Retinal pigment epithelial cell (primary cell): ENCODE results near the gene NAT8L.

Experiments
- DNase-seq: peaks from one replicate; pipeline ENCODE4 v3.0.0-alpha.2; 2010; ENCODE audit warnings: low read depth
- H3K4me3 ChIP-seq: 2 replicates; pipeline ENCODE4 v1.5.1; 2011; ENCODE audit warnings: mild to moderate bottlenecking, low read length, control low read depth, moderate library complexity
- TF ChIP-seq, protein P1 (sequence below): conservative IDR thresholded peaks from 2 replicates; pipeline ENCODE4 v1.5.1; 2011; ENCODE audit warnings: low read depth, low read length, control low read depth, inconsistent platforms

NAT8L gene

DNA sequence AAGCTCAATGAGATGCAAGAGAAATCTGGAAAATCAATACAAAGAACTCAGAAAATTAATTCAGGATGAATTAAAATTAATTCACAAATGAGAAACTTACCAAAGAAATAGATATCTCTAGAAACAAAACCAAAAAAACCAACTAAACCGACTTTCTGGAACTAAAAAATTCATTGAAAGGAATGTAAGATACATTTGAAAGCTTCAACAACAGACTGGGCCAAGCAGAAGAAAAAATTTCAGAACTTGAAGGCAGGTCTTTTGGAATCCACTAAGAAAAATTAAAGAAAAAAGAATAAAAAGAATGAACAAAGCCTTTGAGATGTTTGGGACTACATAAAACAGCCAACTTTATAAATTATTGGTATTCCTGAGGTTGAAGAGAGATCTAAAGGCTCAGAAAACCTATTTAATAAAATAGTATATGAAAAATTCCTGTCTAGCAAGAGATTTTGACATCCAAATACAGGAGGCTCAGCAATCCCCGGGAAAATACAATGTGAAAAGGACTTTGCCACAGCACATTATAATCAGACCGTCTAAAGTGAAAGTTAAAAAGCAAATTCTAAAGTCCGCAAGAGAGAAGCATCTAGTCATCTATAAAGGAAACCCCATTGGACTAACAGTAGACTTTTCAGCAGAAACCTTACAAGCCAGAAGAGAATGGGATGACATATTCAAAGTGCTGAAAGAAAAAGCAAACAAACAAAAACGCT is 44.2 kb downstream of the NAT8L start:
- TF ChIP-seq, protein P1, sequence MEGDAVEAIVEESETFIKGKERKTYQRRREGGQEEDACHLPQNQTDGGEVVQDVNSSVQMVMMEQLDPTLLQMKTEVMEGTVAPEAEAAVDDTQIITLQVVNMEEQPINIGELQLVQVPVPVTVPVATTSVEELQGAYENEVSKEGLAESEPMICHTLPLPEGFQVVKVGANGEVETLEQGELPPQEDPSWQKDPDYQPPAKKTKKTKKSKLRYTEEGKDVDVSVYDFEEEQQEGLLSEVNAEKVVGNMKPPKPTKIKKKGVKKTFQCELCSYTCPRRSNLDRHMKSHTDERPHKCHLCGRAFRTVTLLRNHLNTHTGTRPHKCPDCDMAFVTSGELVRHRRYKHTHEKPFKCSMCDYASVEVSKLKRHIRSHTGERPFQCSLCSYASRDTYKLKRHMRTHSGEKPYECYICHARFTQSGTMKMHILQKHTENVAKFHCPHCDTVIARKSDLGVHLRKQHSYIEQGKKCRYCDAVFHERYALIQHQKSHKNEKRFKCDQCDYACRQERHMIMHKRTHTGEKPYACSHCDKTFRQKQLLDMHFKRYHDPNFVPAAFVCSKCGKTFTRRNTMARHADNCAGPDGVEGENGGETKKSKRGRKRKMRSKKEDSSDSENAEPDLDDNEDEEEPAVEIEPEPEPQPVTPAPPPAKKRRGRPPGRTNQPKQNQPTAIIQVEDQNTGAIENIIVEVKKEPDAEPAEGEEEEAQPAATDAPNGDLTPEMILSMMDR = no peak

DNA sequence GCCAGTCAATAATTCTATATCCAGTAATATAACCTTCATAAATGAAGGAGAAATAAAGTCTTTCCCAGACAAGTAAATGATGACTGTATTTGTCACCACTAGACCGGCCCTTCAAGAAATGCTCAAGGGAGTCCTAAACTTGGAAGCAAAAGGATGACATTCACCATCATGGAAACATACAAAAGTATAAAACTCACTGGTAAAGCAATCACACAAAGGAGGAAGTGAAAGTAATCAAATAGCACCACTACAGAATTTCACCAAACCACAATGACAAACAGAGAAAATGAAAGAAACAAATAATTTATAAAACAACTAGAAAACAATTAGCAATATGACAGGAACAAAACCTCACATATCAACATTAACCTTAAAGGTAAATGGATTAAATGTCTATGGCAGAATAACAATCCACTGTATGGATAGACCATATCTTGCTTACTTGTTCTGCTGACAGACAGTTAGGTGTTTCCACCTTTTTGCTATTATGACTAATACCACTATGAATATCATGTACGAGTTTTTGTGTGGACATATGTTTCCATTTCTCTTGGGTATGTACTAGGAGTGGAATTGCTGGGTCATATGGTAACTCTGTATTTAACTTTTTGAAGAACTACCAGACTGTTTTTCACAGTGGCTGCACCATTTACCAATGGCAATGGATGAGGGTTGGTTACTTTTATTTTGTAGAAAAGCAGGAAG is 44.9 kb downstream of the NAT8L start:
- TF ChIP-seq, protein P1 = no peak
- no peak for DNase-seq
- no peak overlapping the region for H3K4me3 ChIP-seq

More for the DNA sequence above, 44.2 kb downstream of the NAT8L start:
- no peak for DNase-seq
- no peak overlapping the region for H3K4me3 ChIP-seq

DNA sequence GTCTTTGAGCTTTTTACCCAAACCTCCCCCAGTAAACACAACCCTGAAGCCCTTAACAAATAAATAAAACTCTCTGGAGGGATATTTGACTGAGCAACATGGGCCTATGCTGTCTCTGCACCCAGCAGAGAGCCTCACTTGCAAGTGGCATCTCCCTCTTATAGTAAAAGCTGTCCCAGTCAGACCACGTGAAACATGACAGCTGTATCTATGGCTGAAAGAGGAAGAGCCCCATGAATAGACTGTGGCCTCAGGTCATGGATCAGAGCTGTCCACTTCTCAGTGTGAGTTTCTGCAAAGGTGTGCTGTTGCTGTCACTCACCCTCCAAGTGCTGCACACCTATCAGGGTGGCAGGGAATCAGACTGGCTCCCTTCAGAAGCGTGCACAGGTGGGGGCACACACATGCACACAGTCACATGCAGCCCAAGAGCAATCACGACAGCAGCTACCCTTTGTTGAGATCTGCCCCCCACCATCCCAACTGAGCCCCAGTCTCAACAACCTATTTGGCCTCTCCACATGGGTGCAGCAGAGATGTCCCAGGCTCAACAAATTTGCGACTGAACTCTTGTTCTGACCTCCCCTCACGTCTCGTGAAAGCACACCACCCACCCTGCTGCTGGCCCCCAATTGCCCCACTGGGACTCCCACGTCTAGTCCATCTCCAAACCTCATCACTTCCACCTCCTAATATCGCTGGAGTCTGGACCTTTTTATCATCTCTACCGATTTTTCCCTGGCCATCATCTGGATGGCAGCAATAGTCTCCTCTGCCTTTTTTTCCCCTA is 45.6 kb downstream of the NAT8L start:
- TF ChIP-seq, protein P1 = no peak
- DNase-seq = no peak
- H3K4me3 ChIP-seq = no peak overlapping the region

DNA sequence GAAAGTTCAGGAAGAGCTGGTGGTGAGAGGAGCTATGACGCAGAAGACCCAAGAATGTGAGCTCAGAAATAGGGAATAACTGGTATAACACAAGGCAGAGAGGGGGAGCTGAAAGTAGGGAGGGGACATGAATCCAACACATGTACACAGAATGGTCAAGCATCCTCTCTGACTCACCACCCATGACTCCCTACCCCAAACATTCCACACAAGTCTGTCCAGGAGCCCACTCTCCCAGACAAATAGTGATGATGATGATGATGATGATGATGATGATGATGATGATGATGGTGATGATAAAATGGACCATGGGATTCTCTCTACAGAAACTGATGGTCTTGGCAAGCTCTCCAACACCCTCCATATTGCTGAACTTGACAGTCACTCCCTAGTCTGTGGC is 46.4 kb downstream of the NAT8L start:
- DNase-seq = no peak
- TF ChIP-seq, protein P1 = no peak

DNA sequence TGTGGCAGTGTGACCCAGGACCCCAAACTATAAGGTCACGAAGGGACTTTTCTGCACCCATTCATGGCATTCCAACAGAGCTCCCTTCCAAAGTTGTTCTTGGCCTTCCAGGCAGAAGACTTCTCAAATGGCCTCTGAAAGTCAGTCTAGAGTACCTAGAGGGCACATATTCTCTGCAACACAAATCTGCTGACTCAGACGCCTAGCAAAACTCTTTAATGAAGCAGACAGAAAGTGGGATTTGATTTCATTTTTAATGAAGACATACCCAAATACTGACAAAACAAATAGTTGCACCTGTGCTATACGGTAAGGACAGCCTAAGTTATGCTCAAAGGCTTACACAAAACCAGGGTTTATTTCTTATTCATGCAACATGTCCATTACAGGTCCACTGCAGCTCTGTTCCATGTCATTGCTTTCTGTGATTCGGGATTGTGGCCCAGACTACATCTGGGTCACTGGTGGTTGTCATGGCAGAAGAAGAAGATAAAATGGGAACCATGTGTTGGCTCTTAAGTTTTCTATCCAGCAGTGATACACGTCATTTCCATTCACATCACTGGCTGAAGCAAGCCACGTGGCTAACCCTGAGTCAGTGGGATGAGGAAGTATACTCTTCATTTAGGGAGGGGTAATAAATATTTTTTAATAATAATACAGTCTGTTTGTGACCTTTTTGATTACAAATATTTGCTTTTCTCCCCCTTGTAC is 57.7 kb downstream of the NAT8L start:
- DNase-seq = no peak
- TF ChIP-seq, protein P1 = no peak
- no peak overlapping the region for H3K4me3 ChIP-seq

More for the DNA sequence above, 46.4 kb downstream of the NAT8L start:
- H3K4me3 ChIP-seq = no peak overlapping the region
